K562 (cell line): ENCODE measurements around the gene EMX1. TPM values are rescaled to one million over a fixed set of nuclear protein-coding genes. Genes with fewer than 3 reads are reported as not detected.

Experiments
- BRF2 ChIP-seq: IDR thresholded peaks from 3 replicates; pipeline ENCODE4 v1.6.1; 2011; ENCODE audit warnings: borderline replicate concordance, mild to moderate bottlenecking; ENCODE audit not compliant: insufficient read length, insufficient read depth
- HIVEP1 ChIP-seq: fragments of 250-450 bp; sonication (Bioruptor Pico); IDR thresholded peaks from 2 replicates; pipeline ENCODE4 v1.4.0; 2020; ENCODE audit warnings: mild to moderate bottlenecking
- MCM2 ChIP-seq: fragments of 450-650 bp; IDR thresholded peaks from 2 replicates; pipeline ENCODE4 v1.6.1; 2017; ENCODE audit warnings: low read depth, mild to moderate bottlenecking
- MXD1 ChIP-seq: fragments of 250-450 bp; sonication (Bioruptor Pico); IDR thresholded peaks from 2 replicates; pipeline ENCODE4 v1.8.0; 2021; ENCODE audit warnings: borderline replicate concordance, mild to moderate bottlenecking, moderate library complexity; ENCODE audit not compliant: poor library complexity, severe bottlenecking
- STAG1 ChIP-seq: sonication (generic); formaldehyde crosslinking; IDR thresholded peaks from 2 replicates; pipeline ENCODE4 v1.5.0; 2020; ENCODE audit warnings: missing genetic modification reagents, borderline replicate concordance
- ZC3H4 ChIP-seq: sonication (generic); formaldehyde crosslinking; IDR thresholded peaks from 2 replicates; pipeline ENCODE4 v1.9.0; 2021; ENCODE audit warnings: missing genetic modification reagents, borderline replicate concordance
- ZNF134 ChIP-seq: fragments of 250-450 bp; sonication (Bioruptor Pico); conservative IDR thresholded peaks from 2 replicates; pipeline ENCODE4 v1.4.0; 2020
- ZNF407 ChIP-seq: fragments of 450-650 bp; IDR thresholded peaks from 2 replicates; pipeline ENCODE4 v1.6.1; 2016; ENCODE audit warnings: low read depth
- polyA plus RNA-seq, 8 experiments: library from polyadenylated mRNA; depleted of rRNA in 4 of 8; stranded (reverse) in 5 of 8; unstranded in 3 of 8; fragments of >200 nt; fragmentation: Nextera tagmentation in 2 of 8; fragmentation: Illumina TruSeq in 1 of 8; extraction: Ambion mirVana in 2 of 8; extraction: Trizol in 1 of 8; gene quantifications; 2 replicates each; pipeline versions ENCODE4 v1.2.1 to v1.2.3, GENCODE V29; 2011 to 2014; ENCODE audit warnings: inconsistent platforms in 1 of 8, missing spikeins in 1 of 8
- total RNA-seq, 7 experiments: library from RNA; depleted of rRNA in 6 of 7; stranded (reverse); fragments of >200 nt in 6 of 7; fragmentation: Illumina TruSeq in 2 of 7; extraction: Trizol in 2 of 7; gene quantifications; 2 replicates each; pipeline versions ENCODE4 v1.2.1 to v1.2.3, GENCODE V29; 2011 to 2021; ENCODE audit warnings: low replicate concordance in 1 of 7
- TF ChIP-seq, protein P1 (sequence below), 2 experiments: IDR thresholded peaks; 2 replicates each; pipeline ENCODE4 v1.6.1; 2011; ENCODE audit warnings: borderline replicate concordance in 1 of 2, control low read depth in 1 of 2, low read depth in 1 of 2, low read length in 1 of 2, mild to moderate bottlenecking in 1 of 2, mixed read lengths in 1 of 2, moderate library complexity in 1 of 2; ENCODE audit not compliant: insufficient read depth in 1 of 2, insufficient read length in 1 of 2, poor library complexity in 1 of 2, severe bottlenecking in 1 of 2; ENCODE audit errors: extremely low read depth in 1 of 2
- TF ChIP-seq, protein P2 (sequence below): sonication (generic); formaldehyde crosslinking; IDR thresholded peaks from 2 replicates; pipeline ENCODE4 v1.4.0; 2020; ENCODE audit warnings: mild to moderate bottlenecking, missing genetic modification reagents
- TF ChIP-seq, protein P3 (sequence below), 2 experiments: fragments of 450-650 bp; IDR thresholded peaks; 2 replicates each; pipeline ENCODE4 v1.6.1; 2016

Gene EMX1
- total and polyA plus RNA-seq, 9 of the 15 experiments (the other 6 are each of a cell fraction or from before 2014, with no cell fraction given), result 0.10 to 0.32 (median 0.21) TPM; not detected in 6

DNA sequence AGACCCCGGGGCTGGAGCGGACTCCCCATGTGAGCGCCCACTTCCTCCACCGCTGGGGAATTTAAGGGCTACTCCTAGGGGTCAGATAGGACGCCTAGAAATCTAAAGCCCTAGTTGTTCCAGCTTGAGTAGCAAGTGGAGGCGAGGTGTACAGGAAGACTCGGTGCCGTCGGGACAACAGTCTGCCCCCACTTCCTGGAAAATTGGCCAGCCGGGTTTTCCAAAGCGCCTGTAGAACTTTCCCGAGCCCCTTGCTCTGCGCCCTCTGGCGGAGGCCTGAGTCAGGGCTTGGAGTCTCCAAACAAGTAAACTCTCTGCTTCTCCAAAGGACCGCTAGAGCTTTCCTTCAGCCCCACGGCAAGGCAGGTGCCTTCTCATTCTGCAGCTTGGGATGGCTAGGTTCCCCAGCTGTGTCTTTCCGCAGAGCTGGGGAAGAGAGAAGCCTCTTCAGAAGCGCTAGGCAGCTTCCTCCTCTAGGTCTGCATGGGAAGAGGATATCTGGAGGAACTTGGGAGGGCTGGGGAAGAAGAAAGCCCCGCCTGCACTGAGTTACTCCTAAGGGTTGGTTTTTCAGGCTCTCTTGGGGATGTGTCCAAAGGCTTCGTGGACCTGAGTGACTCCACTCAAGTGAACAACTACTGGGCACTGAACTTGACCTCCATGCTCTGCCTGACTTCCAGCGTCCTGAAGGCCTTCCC is 29.4 kb upstream of the EMX1 start (continued):
- TF ChIP-seq ZNF407, result no peak
- TF ChIP-seq, protein P1, sequence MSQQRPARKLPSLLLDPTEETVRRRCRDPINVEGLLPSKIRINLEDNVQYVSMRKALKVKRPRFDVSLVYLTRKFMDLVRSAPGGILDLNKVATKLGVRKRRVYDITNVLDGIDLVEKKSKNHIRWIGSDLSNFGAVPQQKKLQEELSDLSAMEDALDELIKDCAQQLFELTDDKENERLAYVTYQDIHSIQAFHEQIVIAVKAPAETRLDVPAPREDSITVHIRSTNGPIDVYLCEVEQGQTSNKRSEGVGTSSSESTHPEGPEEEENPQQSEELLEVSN (IDR thresholded peaks at IDR 0.05; ENCODE audit: borderline replicate concordance in 1 of 2, extremely low read depth in 1 of 2, insufficient read depth in 1 of 2, insufficient read length in 1 of 2, low read depth in 1 of 2, low read length in 1 of 2, poor library complexity in 1 of 2, severe bottlenecking in 1 of 2), result peak in 1 of 2 experiments; percentile 33
- TF ChIP-seq, protein P2, sequence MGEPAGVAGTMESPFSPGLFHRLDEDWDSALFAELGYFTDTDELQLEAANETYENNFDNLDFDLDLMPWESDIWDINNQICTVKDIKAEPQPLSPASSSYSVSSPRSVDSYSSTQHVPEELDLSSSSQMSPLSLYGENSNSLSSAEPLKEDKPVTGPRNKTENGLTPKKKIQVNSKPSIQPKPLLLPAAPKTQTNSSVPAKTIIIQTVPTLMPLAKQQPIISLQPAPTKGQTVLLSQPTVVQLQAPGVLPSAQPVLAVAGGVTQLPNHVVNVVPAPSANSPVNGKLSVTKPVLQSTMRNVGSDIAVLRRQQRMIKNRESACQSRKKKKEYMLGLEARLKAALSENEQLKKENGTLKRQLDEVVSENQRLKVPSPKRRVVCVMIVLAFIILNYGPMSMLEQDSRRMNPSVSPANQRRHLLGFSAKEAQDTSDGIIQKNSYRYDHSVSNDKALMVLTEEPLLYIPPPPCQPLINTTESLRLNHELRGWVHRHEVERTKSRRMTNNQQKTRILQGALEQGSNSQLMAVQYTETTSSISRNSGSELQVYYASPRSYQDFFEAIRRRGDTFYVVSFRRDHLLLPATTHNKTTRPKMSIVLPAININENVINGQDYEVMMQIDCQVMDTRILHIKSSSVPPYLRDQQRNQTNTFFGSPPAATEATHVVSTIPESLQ, result 0 out of 2 replicates have a peak, but pooled peaks have one; percentile 35
- TF ChIP-seq ZC3H4 (CRISPR knock-in tag), result no peak
- no peak for TF ChIP-seq HIVEP1
- TF ChIP-seq MCM2, result no peak
- TF ChIP-seq ZNF134 (CRISPR knock-in tag), result no peak
- no peak for TF ChIP-seq STAG1 (CRISPR knock-in tag)
- TF ChIP-seq MXD1, result no peak
- TF ChIP-seq, protein P3, sequence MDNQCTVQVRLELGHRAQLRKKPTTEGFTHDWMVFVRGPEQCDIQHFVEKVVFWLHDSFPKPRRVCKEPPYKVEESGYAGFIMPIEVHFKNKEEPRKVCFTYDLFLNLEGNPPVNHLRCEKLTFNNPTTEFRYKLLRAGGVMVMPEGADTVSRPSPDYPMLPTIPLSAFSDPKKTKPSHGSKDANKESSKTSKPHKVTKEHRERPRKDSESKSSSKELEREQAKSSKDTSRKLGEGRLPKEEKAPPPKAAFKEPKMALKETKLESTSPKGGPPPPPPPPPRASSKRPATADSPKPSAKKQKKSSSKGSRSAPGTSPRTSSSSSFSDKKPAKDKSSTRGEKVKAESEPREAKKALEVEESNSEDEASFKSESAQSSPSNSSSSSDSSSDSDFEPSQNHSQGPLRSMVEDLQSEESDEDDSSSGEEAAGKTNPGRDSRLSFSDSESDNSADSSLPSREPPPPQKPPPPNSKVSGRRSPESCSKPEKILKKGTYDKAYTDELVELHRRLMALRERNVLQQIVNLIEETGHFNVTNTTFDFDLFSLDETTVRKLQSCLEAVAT (IDR thresholded peaks at IDR 0.05), result no peak
- no peak for TF ChIP-seq BRF2
